Measurements from ENCODE around the gene EXOSC9. TPM values are rescaled to one million over a fixed set of nuclear protein-coding genes. Genes with fewer than 3 reads are reported as not detected.

The EXOSC9 gene
- total RNA-seq, 1 donor from 2014 or later, result 33.5 TPM

DNA sequence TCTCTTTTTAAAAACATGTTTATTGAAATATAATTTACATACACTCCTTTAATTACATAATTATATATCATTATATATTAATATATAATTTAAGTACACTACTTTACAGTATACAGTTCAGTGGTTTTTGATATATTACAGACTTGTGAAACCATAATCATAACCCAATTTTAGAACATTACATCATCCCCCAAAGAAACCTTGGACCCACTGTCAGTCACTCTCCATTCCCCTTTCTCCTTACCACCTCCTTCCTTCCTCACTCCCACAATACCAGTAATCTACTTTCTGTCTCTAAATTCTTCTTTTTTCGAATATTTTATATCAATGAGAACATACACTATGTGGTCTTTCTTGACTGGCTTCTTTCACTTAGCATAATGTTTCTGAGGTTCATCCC, 17.9 kb upstream of the EXOSC9 start:
- Mint-ChIP-seq H3K27ac (no peak overlapping the region), H3K27me3 (ENCODE audit: low read depth) (peaks cover 55% of the 10 kb centered on the region), H3K9me3 (peaks cover 8% of the 10 kb centered on the region), H3K4me1 (no peaks in the 10 kb centered on the region), H3K4me3 (no peak overlapping the region), H3K36me3 (no peaks in the 10 kb centered on the region)
- TF ChIP-seq, protein P1, sequence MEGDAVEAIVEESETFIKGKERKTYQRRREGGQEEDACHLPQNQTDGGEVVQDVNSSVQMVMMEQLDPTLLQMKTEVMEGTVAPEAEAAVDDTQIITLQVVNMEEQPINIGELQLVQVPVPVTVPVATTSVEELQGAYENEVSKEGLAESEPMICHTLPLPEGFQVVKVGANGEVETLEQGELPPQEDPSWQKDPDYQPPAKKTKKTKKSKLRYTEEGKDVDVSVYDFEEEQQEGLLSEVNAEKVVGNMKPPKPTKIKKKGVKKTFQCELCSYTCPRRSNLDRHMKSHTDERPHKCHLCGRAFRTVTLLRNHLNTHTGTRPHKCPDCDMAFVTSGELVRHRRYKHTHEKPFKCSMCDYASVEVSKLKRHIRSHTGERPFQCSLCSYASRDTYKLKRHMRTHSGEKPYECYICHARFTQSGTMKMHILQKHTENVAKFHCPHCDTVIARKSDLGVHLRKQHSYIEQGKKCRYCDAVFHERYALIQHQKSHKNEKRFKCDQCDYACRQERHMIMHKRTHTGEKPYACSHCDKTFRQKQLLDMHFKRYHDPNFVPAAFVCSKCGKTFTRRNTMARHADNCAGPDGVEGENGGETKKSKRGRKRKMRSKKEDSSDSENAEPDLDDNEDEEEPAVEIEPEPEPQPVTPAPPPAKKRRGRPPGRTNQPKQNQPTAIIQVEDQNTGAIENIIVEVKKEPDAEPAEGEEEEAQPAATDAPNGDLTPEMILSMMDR (IDR thresholded peaks at IDR 0.05; ENCODE audit: unreplicated experiment), result no peak
- no peak for DNase-seq (ENCODE audit: low spot score in 2 of 2, unreplicated experiment in 2 of 2)

DNA sequence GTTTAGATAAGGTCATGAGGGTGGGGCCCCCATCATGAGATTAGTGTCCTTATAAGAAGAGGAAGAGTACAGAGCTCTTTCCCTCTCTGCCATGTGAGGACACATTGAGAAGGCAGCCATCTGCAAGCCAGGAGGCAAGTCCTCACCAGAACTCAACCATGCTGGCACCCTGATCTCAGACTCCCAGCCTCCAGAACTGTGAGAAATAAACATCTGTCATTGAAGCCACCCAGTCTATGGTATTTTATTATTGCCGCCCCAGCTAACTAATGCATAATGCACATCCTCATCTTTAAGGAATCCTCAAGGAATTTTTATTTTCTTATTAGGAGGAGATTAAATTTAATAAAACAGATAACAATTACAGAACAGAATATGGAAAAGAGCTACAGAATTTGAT, 16.7 kb upstream of the EXOSC9 start:
- Mint-ChIP-seq H3K27me3 (ENCODE audit: low read depth) (peaks cover 60% of the 10 kb centered on the region), H3K27ac (no peak overlapping the region), H3K4me3 (no peak overlapping the region)

DNA sequence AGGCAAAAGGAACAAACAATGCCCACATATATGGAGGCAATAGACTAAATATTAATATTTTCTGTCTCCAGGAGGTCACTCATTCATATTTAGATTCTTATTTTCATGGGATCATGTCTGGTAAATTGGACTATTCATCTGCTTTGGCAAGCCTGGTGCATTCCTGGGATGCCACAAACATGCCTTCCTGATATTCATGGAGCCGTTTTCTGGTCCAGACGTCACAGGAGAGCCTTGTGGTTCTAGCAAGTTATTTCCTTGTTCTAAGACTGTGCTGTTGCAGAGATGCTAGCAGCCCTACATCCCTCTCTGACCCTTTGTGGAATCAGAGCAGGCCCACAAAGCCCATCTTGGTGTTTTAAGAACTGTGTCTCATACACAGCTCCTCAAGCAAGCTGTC, 16.1 kb upstream of the EXOSC9 start:
- H3K27ac Mint-ChIP-seq, result no peak overlapping the region
- no peak for DNase-seq (ENCODE audit: low spot score in 2 of 2, unreplicated experiment in 2 of 2)
- H3K27me3 Mint-ChIP-seq (ENCODE audit: low read depth), result peaks cover 62% of the 10 kb centered on the region
- no peaks in the 10 kb centered on the region for H3K36me3 Mint-ChIP-seq
- H3K4me1 Mint-ChIP-seq, result no peaks in the 10 kb centered on the region
- TF ChIP-seq, protein P1 (IDR thresholded peaks at IDR 0.05; ENCODE audit: unreplicated experiment), result no peak
- H3K9me3 Mint-ChIP-seq, result peaks cover 8% of the 10 kb centered on the region
- H3K4me3 Mint-ChIP-seq, result no peak overlapping the region

More for the DNA sequence above, 16.7 kb upstream of the EXOSC9 start:
- DNase-seq (ENCODE audit: low spot score in 2 of 2, unreplicated experiment in 2 of 2), result no peak
- H3K4me1 Mint-ChIP-seq, result no peaks in the 10 kb centered on the region
- H3K36me3 Mint-ChIP-seq, result no peaks in the 10 kb centered on the region
- TF ChIP-seq, protein P1 (IDR thresholded peaks at IDR 0.05; ENCODE audit: unreplicated experiment), result no peak
- peaks cover 8% of the 10 kb centered on the region for H3K9me3 Mint-ChIP-seq

DNA sequence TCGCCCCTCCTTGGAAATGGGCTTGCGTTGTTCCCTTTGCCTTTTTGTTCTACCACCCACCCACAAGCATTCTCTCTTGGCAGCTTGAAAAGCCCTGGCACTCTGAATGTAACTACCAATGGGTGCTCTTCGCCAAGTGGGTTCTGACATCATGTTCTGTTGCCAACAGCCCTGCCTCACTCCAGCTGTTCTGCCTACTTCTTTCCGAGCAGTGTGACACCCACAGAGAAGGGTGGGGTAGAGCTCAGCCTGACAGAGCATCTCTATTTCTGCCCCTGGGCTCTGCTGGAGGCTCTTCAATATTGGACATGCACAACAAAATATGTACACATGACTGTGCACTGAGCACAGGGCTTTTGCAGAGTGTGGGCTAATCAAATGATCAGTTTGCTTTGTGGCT, 15.6 kb upstream of the EXOSC9 start:
- Mint-ChIP-seq H3K9me3 (peaks cover 8% of the 10 kb centered on the region), H3K27me3 (ENCODE audit: low read depth) (peaks cover 63% of the 10 kb centered on the region), H3K27ac (no peak overlapping the region), H3K4me3 (no peak overlapping the region), H3K36me3 (no peaks in the 10 kb centered on the region), H3K4me1 (no peaks in the 10 kb centered on the region)
- TF ChIP-seq, protein P1 (IDR thresholded peaks at IDR 0.05; ENCODE audit: unreplicated experiment), result no peak
- no peak for DNase-seq (ENCODE audit: low spot score in 2 of 2, unreplicated experiment in 2 of 2)

DNA sequence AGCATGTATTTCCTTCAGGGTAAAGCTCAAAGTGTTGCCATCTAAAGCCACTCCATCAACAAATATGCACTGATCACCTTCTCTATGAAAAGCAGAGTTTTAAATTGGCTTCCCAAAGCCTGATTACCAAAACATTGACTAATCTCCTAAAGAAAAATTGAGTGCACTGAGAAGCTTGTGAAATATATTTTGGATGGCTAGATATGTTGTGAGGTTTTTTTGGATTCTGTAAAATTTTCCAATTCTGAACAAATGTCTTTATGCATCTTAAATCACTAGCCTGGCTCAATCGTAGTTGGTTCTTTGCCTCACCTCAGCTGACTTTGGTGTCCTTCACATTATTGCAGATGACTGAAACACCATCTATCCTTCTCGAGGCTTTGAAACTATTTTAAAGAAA, 14.9 kb upstream of the EXOSC9 start:
- Mint-ChIP-seq H3K36me3 (no peaks in the 10 kb centered on the region), H3K4me3 (no peak overlapping the region), H3K4me1 (no peaks in the 10 kb centered on the region), H3K27ac (no peak overlapping the region), H3K27me3 (ENCODE audit: low read depth) (peaks cover 64% of the 10 kb centered on the region), H3K9me3 (peaks cover 8% of the 10 kb centered on the region)
- TF ChIP-seq, protein P1 (IDR thresholded peaks at IDR 0.05; ENCODE audit: unreplicated experiment), result no peak
- DNase-seq (ENCODE audit: low spot score in 2 of 2, unreplicated experiment in 2 of 2), result no peak

DNA sequence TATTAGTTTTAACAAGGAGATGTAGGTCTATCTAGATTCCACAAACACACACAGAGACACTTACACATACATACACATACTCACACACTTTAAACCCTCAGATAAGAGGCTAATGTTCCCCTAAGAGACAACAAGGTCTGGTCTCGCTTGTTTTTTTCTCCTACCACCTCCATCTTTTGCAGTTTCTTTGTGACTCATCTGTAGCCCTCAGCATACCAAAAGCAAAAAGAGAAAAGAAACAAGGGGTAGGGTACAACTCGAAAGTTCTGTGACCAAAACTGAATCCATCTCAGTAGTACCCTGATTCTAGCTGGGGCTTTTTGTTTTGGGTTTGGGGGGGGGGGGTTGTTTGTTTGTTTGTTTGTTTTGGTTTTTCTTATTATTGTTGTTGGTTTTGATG, 12.2 kb upstream of the EXOSC9 start:
- TF ChIP-seq, protein P1 (IDR thresholded peaks at IDR 0.05; ENCODE audit: unreplicated experiment), result no peak
- no peaks in the 10 kb centered on the region for H3K36me3 Mint-ChIP-seq
- DNase-seq (ENCODE audit: low spot score in 2 of 2, unreplicated experiment in 2 of 2), result no peak
- peaks cover 61% of the 10 kb centered on the region for H3K27me3 Mint-ChIP-seq (ENCODE audit: low read depth)
- no peak overlapping the region for H3K4me3 Mint-ChIP-seq
- H3K4me1 Mint-ChIP-seq, result no peaks in the 10 kb centered on the region
- no peak overlapping the region for H3K27ac Mint-ChIP-seq
- peaks cover under 1% of the 10 kb centered on the region for H3K9me3 Mint-ChIP-seq

Data from mesothelial cell of epicardium (in vitro differentiated cells).